ENCODE data around the gene AIG1. TPM values are rescaled to one million over a fixed set of nuclear protein-coding genes. Genes with fewer than 3 reads are reported as not detected.
"Not testable (repeated sequence)": the region's sequence is repeated elsewhere in the genome, so short reads cannot be mapped to it uniquely, and the experiment has no call there.

AIG1 gene
- total RNA-seq: 10 to 100 TPM; 15.6 to 27.0 TPM
- long read RNA-seq, transcript AIG1-202 (6 exons, 1,395 nt): major isoform, 15 of 23 reads
- long read RNA-seq, partial matches to known transcripts: 1 of 23 reads
- long read RNA-seq, other reads (novel, unspliced or antisense): 5 of 23 reads

DNA sequence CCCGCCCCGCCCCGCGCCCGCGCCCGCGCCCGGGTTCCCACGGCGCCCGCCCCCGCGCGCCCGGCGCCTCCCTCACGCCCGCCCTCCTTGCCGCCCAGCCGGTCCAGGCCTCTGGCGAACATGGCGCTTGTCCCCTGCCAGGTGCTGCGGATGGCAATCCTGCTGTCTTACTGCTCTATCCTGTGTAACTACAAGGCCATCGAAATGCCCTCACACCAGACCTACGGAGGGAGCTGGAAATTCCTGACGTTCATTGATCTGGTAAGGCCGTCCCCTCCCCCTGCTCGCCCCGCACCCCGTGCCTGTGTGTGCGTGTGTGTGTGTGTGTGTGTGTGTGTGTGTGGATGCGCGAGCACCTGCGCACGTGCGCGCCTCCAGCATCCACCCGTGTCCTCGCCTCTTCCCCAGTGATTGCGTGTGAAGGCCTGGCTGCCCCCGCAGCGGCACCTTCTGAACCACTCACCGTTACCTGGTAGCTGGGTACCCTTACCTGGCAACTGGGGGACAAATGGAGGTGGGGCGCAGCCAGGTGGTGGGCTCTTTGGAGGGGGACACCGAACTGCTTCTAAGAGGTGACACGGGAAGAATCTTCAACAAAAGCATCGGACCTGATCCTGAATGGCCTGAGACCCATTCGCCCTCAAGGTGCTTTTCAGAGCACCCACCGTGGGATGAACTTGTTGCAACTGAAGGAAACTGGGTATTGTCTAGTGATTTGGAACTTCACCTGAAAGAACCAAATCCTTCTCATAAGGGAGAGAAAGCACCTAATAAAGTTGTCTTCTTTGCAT, at the start of gene AIG1:
Gene AIG1, plus strand, starts transcription at position 84 of the 791 bp plus-strand sequence. Its CDS starts 37 bp downstream, at position 121.
- DNase-seq (peak; percentile 78 to 84), ATAC-seq (peak; percentile 62)
- intact Hi-C loops (cut with DNase I, micrococcal nuclease): no loop called here

DNA sequence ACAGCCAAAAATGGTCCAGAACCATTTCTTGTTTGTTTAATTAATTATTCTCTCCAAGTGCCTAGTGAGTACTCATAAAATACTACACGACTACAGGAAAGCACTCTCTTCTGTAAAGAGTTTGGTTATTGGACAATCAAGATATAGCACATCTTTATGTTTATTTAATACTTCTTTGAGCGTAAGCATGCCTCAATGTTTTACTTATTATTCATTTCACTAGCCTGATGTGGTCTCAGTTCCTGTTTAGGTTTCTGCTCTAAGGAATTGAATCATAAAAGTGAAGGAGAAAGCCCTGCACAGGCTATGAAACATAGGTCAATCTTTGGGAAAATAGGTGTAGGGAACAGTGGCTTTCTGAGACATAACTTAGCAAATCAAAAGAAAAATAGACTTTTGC, 45.9 kb upstream of the AIG1 start:
- intact Hi-C loops (cut with DNase I, micrococcal nuclease): no loop called here
- no peak for DNase-seq
- no peak for ATAC-seq

GRCh38 chr6:143015300-143015706, 45.4 kb upstream of the AIG1 start:
- intact Hi-C loops (cut with DNase I, micrococcal nuclease): no loop called here
- no peak for ATAC-seq
- no peak for DNase-seq

- intact Hi-C loops (cut with DNase I, micrococcal nuclease): no loop called here
- ATAC-seq: no peak
Observed at GRCh38 chr6:143018955-143019354, 41.7 kb upstream of the AIG1 start.

GRCh38 chr6:143020862-143021261, 39.8 kb upstream of the AIG1 start:
- DNase-seq; ATAC-seq; intact Hi-C loops (cut with DNase I, micrococcal nuclease): not testable (repeated sequence)

More at GRCh38 chr6:143018955-143019354, 41.7 kb upstream of the AIG1 start:
- no peak for DNase-seq

DNA sequence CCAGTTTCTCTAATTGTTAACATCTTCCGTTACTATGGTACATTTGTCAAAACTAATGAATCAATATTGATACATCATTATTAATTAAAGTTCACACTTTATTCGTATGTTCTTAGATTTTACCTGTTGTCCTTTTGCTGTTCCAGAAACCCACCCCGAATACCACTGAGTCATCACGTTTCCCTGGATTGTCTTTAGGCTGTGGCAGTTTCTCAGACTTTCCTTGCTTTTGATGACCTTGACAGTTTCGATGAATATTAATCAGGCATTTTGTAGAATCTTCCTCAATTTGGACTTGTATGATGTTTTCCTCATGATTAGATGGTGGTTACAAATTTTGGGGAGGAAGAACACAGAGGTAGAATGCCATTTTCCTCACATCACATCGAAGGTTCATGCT, 39.1 kb upstream of the AIG1 start:
- intact Hi-C loops (cut with DNase I, micrococcal nuclease): no loop called here

GRCh38 chr6:143022587-143022986, 38.1 kb upstream of the AIG1 start:
- ATAC-seq: no peak
- no peak for DNase-seq
- intact Hi-C loops (cut with DNase I, micrococcal nuclease): no loop called here

More for the DNA sequence above, 39.1 kb upstream of the AIG1 start:
- ATAC-seq: no peak
- no peak for DNase-seq

DNA sequence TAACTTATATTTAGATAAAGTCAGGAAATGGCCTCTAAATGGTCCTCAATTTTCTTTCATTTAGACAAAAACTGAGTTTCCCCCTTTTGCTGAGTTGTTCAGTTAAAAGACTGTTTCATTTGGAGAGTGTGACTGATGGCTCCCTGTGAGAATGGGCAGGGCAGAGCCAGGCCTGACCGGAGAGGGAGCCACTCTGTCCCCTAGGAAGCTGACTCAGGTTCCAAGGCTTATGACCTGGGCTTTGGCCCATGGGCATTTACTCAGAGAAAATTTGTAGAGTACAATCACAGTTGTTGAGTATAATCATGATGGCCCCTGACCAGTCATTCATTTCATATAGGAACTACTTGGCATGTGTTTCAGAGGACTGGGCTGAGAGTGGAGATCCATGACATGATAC, 37.0 kb upstream of the AIG1 start:
- DNase-seq: no peak
- intact Hi-C loops (cut with DNase I, micrococcal nuclease): no loop called here
- no peak for ATAC-seq

GRCh38 chr6:143024977-143025376, 35.7 kb upstream of the AIG1 start:
- intact Hi-C loops (cut with DNase I, micrococcal nuclease): no loop called here
- ATAC-seq (no peak), DNase-seq (no peak)

GRCh38 chr6:143026696-143027449, 33.8 kb upstream of the AIG1 start:
- ATAC-seq (peak; percentile 52), DNase-seq (peak; percentile 27 to 48)
- intact Hi-C loops (cut with DNase I, micrococcal nuclease): loop anchor here in 1 of 2 donors (2.0 kb wide), 1 partner anchor 334 kb away; no protein-coding TSS in a partner anchor

- ATAC-seq (peak; percentile 94), DNase-seq (peak; percentile 49 to 70)
- intact Hi-C loops (cut with DNase I, micrococcal nuclease): no loop called here
Observed at GRCh38 chr6:143034689-143035334, 25.9 kb upstream of the AIG1 start.

DNA sequence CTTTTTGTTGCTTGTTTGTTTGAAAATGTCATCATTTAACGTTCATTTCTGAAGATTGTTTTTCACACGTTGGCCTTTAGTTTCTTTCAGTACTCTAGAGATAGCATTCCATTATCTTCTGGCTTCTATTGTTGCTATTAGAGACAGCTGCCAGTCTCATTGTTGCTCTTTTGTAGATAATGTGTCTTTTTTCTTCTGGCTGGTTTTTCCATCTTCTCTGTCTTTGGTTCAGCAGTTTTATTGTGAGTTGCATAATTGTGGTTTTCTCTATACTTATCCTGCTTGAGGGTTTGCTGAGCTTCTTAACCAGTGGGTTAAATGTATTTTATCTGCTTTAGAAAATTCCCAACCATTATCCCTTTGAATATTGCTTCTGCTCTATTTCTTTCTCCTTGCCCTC, 23.2 kb upstream of the AIG1 start:
- intact Hi-C loops (cut with DNase I, micrococcal nuclease): no loop called here
- no peak for ATAC-seq

DNA sequence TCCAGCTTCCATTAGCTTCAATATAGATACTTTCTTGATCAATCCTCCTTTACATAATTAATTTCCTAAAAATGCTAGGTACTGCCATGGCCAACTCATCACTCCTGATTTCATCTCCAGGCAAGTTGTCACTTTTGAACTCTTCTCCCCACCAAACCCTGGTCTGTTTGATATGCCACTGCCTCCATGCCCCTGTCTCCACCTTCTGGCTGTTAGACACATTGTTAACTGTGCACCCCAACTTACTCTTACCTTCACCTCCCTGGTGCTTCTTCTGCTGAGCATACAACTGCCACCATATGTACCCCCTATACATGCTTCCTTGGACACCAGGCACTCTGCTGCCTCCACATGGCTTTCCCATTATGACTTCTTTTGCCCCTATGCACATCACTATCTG, 21.9 kb upstream of the AIG1 start:
- intact Hi-C loops (cut with DNase I, micrococcal nuclease): no loop called here
- DNase-seq (no peak), ATAC-seq (no peak)

More for the DNA sequence above, 23.2 kb upstream of the AIG1 start:
- DNase-seq: no peak

DNA sequence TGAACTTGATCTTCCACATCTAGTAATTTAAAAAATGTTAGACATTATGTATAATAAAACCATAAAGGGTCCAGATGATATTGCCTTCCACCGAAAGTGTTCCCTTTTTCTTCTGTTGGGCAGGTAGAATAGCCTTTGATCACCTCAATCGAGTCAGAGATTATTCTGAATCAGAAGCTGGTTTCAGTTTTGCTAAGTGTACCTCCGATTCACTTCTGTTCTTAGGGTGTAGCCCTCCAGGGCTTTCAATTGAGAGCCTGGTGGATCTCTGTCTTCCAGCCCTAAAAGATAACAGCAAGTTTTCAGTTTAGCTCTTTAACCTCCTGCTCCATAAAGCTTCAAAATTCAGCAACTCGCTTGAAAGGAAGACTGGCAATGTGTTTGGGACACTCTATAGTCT, 21.1 kb upstream of the AIG1 start:
- intact Hi-C loops (cut with DNase I, micrococcal nuclease): no loop called here
- ATAC-seq (no peak), DNase-seq (no peak)

GRCh38 chr6:143040018-143040417, 20.7 kb upstream of the AIG1 start:
- DNase-seq: no peak
- intact Hi-C loops (cut with DNase I, micrococcal nuclease): no loop called here
- no peak for ATAC-seq

DNA sequence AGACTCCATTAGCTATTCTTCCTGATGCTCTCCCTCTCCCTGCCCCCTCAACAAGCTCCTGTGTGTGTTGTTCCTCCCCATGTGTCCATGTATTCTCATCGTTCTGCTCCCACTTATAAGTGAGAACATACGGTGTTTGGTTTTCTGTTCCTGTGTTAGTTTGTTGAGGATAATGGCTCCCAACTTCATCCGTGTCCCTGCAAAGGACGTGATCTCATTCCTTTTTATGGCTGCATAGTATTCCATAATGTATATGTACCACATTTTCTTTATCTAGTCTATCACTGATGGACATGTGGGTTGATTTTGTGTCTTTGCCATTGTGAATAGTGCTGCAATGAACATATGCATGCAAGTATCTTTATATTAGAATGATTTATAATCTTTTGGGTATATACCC, 16.3 kb upstream of the AIG1 start:
- ATAC-seq; DNase-seq; intact Hi-C loops (cut with DNase I, micrococcal nuclease): not testable (repeated sequence)

DNA sequence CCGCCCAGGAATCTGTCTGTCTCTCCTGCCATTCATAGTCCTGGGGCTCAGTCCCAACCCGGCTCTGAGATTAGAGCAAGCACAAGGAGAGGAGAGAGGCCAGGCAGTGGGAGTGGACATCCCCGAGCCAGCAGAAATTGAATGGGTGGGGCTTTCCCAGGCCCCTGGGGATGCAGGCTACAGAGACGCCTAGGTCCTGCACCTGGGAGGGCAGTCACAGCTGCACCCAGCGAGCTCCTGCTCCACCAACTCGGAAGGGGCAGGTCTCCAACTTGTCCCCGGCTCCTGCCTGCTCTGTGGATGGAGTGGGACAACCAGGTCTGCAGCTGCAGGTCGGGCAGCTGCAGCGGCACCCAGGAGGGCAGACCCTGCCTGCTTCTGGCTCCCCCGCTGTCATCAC, 11.1 kb upstream of the AIG1 start:
- intact Hi-C loops (cut with DNase I, micrococcal nuclease): loop anchor here in 1 of 2 donors (10.0 kb wide), 1 partner anchor 105 kb away; the partner anchor contains the start of gene HIVEP2
- DNase-seq: no peak
- ATAC-seq: no peak

GRCh38 chr6:143050509-143050908, 10.2 kb upstream of the AIG1 start:
- ATAC-seq: no peak
- intact Hi-C loops (cut with DNase I, micrococcal nuclease): loop anchor here in 1 of 2 donors (10.0 kb wide), 1 partner anchor 106 kb away; the partner anchor contains the start of gene HIVEP2
- no peak for DNase-seq

- ATAC-seq: no peak
- intact Hi-C loops (cut with DNase I, micrococcal nuclease): loop anchor here in 1 of 2 donors (10.0 kb wide), 1 partner anchor 107 kb away; the partner anchor contains the start of gene HIVEP2
- DNase-seq: no peak
Observed at GRCh38 chr6:143052282-143052681, 8.4 kb upstream of the AIG1 start.
